HFFc6 (cell line): Measurements from ENCODE around the gene RBFOX1. TPM values are rescaled to one million over a fixed set of nuclear protein-coding genes. Genes with fewer than 3 reads are reported as not detected.

ENCODE experiments used
- DNase-seq: peaks from one replicate; pipeline ENCODE4 v3.0.0-alpha.2; 2018
- H3K27ac Mint-ChIP-seq: 2 replicates; pipeline ENCODE4 v1.8.0; 2020; ENCODE audit warnings: mild to moderate bottlenecking, mixed read lengths
- H3K27me3 Mint-ChIP-seq: 2 replicates; pipeline ENCODE4 v1.8.0; 2021; ENCODE audit warnings: mild to moderate bottlenecking, moderate library complexity, mixed read lengths; ENCODE audit not compliant: insufficient read depth
- H3K36me3 Mint-ChIP-seq: 2 replicates; pipeline ENCODE4 v1.8.0; 2021; ENCODE audit warnings: low read depth, mixed read lengths
- H3K4me1 Mint-ChIP-seq: 2 replicates; pipeline ENCODE4 v1.8.0; 2020; ENCODE audit warnings: low read depth, mixed read lengths
- H3K4me3 Mint-ChIP-seq: 2 replicates; pipeline ENCODE4 v1.8.0; 2020; ENCODE audit warnings: mild to moderate bottlenecking, moderate library complexity, mixed read lengths
- H3K9me3 Mint-ChIP-seq: 2 replicates; pipeline ENCODE4 v1.8.0; 2020; ENCODE audit warnings: mild to moderate bottlenecking, mixed read lengths
- total RNA-seq, 6 experiments: library from RNA; stranded (reverse); fragmentation: NEBNext Ultra II Directional; extraction: Animal tissue kit (Norgen Biotek cat#: 25700); gene quantifications; 2 replicates in 1 of 6; 3 replicates in 5 of 6; pipeline ENCODE4 v1.2.3, GENCODE V29; 2021
- TF ChIP-seq, protein P1 (sequence below): fragments of 200-600 bp; sonication (generic); IDR thresholded peaks from 2 replicates; pipeline ENCODE4 v1.5.0; 2021; ENCODE audit warnings: antibody characterized with exemption, mild to moderate bottlenecking

The RBFOX1 gene
- total RNA-seq, 6 experiments from 2014 or later = not detected

DNA sequence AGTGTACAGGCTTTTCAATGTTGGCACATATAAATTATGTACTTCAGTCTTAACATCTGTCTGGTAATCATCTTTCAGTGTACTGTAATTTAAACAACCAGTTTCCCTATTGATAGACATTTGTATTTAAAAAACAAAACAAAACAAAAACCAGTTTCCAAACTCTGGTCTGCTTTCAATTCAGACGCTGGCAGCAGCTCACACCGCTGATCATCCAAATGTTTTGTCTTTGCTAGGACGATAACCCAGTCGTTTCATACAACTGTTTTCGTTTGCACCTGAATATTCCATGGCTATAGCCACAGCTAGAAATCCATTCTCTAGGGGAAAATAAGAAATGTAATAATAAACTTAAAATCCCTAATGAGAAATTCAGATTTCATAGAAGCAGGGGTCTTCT lies 47.8 kb downstream of the RBFOX1 start:
- TF ChIP-seq, protein P1, sequence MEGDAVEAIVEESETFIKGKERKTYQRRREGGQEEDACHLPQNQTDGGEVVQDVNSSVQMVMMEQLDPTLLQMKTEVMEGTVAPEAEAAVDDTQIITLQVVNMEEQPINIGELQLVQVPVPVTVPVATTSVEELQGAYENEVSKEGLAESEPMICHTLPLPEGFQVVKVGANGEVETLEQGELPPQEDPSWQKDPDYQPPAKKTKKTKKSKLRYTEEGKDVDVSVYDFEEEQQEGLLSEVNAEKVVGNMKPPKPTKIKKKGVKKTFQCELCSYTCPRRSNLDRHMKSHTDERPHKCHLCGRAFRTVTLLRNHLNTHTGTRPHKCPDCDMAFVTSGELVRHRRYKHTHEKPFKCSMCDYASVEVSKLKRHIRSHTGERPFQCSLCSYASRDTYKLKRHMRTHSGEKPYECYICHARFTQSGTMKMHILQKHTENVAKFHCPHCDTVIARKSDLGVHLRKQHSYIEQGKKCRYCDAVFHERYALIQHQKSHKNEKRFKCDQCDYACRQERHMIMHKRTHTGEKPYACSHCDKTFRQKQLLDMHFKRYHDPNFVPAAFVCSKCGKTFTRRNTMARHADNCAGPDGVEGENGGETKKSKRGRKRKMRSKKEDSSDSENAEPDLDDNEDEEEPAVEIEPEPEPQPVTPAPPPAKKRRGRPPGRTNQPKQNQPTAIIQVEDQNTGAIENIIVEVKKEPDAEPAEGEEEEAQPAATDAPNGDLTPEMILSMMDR = no peak
- H3K9me3 Mint-ChIP-seq = peaks cover 44% of the 10 kb centered on the region
- no peak overlapping the region for H3K27ac Mint-ChIP-seq
- no peak for DNase-seq
- no peaks in the 10 kb centered on the region for H3K4me1 Mint-ChIP-seq
- peaks cover 3% of the 10 kb centered on the region for H3K27me3 Mint-ChIP-seq
- H3K4me3 Mint-ChIP-seq = no peak overlapping the region
- H3K36me3 Mint-ChIP-seq = 0 out of 2 replicates have a peak, but pooled peaks cover 5% of the 10 kb centered on the region

DNA sequence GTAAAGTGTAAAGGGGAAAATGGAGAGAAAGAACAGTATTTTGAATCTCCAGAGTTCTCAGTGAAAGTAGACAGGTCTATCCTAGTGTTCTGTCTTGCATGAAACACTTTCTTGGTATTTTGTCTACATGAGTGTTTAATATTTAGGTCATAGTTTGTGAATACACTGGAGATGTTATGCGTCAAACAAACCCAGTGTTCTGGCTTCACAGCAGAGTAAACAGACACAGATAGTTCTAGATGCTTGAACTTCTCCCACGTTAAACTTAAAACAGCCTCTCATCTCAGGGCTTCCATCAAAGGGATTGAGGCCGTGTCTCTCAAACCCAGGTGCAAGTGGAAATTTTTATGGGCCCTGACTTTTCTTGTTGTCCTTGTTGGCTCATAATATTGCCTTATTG lies 48.3 kb downstream of the RBFOX1 start:
- DNase-seq = no peak
- no peak overlapping the region for H3K27ac Mint-ChIP-seq
- H3K4me1 Mint-ChIP-seq = no peaks in the 10 kb centered on the region
- 0 out of 2 replicates have a peak, but pooled peaks cover 5% of the 10 kb centered on the region for H3K36me3 Mint-ChIP-seq
- no peak overlapping the region for H3K4me3 Mint-ChIP-seq
- TF ChIP-seq, protein P1 = no peak
- H3K9me3 Mint-ChIP-seq = peaks cover 42% of the 10 kb centered on the region
- peaks cover 3% of the 10 kb centered on the region for H3K27me3 Mint-ChIP-seq

DNA sequence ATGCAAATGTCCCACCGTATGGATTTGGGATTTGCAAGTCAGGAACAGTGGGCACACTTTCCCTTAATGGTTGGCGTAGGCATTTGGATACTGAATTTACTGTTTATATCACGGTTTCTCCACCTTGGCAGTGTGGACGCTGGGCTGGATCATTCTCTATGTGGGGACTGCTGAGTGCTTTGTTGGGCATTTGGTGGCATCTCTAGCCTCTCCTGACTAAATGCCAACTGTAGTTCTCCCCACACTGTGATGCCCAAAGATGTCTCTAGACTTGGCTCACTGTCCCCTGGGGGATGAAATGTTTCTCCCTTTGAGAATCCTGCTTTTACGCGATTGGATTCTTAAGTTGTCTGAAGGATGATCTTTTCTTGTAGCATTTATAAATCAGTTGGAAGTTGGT lies 49.0 kb downstream of the RBFOX1 start:
- Mint-ChIP-seq H3K27me3 (peaks cover 3% of the 10 kb centered on the region), H3K27ac (no peak overlapping the region), H3K4me3 (no peak overlapping the region), H3K36me3 (0 out of 2 replicates have a peak, but pooled peaks cover 5% of the 10 kb centered on the region), H3K9me3 (peaks cover 34% of the 10 kb centered on the region), H3K4me1 (no peaks in the 10 kb centered on the region)
- DNase-seq = no peak
- TF ChIP-seq, protein P1 = no peak

DNA sequence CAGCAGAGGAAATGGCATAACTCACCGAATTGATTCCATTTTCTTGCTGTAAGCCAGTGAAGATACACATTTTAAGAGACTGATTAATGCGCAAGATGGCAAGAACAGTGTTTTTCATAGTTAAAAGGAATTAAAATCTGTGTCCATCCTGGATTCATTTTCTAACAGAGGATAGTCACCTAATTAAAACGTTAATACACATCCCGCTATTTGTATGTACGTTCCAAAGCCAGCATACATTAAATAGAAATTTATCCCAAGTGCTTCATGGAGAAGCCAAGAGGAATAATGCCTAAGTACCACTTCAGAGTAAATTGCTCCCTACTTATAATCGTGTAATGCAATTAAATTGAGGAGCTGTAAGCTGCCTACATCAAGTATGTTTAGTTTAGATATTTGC lies 49.9 kb downstream of the RBFOX1 start:
- H3K4me3 Mint-ChIP-seq = no peak overlapping the region
- TF ChIP-seq, protein P1 = no peak
- DNase-seq = no peak
- H3K27me3 Mint-ChIP-seq = peaks cover 1% of the 10 kb centered on the region; the same call in 1 of the 2 replicates
- H3K36me3 Mint-ChIP-seq = 0 out of 2 replicates have a peak, but pooled peaks cover 5% of the 10 kb centered on the region
- H3K4me1 Mint-ChIP-seq = no peaks in the 10 kb centered on the region
- peaks cover 29% of the 10 kb centered on the region for H3K9me3 Mint-ChIP-seq
- H3K27ac Mint-ChIP-seq = no peak overlapping the region

DNA sequence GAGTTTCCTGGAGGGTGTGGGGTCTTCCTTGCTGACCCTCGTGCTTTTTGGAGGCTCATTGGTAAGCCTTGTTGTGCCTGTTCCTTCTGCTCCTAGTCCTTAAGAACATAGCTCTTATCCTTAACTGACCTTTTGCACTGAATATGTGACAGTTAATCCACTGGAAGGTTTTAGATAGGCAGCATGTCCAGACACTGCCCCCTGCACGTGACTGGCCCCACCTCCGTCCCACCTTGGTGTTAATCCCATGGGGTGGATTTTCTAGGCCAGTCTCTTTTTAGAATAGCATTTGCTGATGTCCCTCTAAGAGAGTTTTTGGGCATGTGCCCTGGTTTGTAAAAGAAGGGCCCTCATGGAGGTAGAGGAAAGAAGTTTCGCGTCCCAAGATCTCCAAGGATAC lies 58.3 kb downstream of the RBFOX1 start:
- H3K4me3 Mint-ChIP-seq = no peak overlapping the region
- no peak for DNase-seq

More for the DNA sequence above, 58.3 kb downstream of the RBFOX1 start:
- peaks cover 68% of the 10 kb centered on the region for H3K9me3 Mint-ChIP-seq
- H3K27me3 Mint-ChIP-seq = no peaks in the 10 kb centered on the region
- TF ChIP-seq, protein P1 = no peak
- H3K4me1 Mint-ChIP-seq = no peaks in the 10 kb centered on the region
- no peaks in the 10 kb centered on the region; the same call in 1 of the 2 replicates for H3K36me3 Mint-ChIP-seq
- no peak overlapping the region for H3K27ac Mint-ChIP-seq
